Brain pericyte (primary cell): ENCODE measurements around the gene PLCH2.

Source experiments
- DNase-seq: peaks from one replicate; pipeline ENCODE4 v3.0.0-alpha.2; 2012; ENCODE audit warnings: low read depth, low spot score

PLCH2 gene

DNA sequence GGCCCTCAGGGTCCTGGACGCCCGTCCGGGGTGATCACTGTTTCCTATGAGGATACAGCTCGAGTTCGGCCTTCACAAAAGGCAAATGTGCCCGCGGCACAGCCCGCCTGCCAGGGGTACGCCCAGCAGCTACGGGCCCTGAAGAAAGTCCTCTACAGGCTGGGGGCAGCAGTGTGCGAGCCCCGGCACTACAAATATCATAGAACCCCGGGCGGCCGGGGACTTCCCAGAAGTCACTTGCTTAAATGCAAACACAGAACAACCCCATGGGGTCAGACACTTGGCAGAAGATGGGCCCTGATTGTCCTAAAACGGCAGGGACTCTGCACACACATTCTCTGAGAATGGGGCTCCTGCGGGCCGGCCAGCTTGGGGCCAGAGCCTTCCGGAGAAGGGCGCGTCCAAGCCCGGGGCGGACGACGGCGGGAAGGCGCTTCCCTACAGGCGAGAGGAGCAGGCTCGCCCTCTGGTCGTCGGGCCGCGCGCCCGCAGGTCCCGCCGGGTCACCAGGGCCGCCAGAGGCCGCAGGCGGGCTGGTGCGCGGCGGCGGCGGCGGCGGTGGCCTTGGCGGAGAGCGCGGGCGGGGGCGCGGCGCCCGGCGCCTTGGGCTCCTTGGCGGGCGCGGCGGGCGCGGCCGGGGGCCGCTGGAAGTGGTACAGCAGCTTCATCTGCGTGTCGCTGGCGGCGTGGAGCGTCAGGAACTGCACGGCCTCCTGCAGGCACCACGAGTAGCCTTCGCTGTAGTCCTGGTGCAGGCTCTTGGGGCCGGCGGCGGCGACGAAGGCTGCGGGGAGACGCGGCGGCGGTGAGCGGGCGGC is 53.1 kb downstream of the PLCH2 start:
- no peak for DNase-seq

DNA sequence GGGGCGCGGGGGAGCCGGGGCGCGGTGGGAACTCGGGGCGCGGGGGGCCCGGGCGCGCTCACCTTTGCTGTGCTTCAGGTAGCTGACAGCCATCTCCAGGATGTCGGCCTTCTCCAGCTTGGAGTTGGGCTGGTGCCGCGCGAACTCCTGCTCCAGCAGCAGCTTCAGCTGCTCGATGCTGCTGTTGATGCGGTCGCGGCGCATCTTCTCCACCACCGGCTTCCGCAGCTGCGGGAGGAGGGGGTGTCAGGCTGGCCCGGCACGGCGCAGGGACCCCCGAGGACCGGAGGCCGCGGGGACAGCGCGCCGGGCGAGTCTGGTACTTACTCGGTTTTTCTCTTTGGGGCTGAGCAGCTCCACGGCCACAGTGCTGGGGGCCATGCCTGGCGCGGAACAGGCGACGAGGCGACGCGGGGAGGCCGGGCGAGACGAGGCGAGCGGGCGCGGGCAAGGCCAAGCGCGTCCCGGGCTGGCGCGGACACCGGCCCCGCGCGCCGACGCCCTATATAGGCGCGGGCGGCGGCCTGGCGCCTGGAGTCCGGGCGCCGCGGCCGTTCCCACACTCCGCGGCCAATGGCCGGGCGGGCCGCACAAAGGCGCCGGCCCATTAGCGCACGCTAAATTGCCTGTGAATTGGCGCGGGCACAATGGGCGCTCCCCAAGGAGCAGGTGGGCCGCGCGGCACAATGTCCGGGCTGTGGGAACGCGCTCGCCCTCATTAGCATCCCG is 53.9 kb downstream of the PLCH2 start, which contains the start of gene HES5:
HES5 (minus strand) TSS at position 480 of the 729 bp plus-strand sequence; CDS start at position 381, 99 bp downstream.
- DNase-seq: no peak

DNA sequence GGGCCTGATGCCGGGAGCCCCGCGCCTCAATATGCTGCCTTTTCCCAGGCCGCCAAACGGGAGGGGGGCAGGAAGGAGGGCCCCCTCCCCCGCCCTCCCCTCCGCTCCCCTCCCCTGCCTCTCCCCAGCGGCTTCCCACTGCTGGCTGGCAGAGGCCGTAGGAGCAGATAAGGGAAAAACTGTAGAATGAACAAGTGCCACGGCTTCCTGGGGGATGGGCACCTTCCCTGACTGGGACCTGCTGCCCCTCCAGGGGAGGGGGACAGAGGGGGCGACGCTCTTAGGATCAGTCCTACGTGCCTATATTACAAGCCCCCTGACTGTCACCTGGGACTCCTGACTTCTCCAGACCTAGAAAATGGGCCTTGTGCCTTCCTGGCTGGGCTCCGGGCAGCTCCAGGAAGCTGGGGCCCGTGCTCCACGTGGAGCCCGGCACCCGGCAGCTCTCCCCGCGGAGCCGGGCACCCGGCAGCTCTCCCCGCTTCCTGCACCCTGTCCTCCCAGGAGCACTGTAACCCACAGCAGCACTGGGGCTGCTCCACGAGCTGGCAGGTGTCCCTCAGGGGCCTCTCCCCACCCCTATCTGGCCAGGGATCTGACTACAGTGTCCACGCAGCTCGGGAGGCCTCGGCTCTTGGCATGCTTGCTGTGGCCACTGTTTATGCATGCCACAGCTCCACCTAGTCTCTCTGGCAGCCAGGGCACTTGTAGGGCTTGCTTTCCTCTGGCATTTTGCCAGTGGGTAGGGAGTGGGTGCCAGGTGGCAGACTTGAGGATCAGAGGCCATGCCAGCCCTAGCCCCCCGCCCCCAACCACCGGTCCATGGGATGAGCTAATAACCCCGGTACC is 54.6 kb downstream of the PLCH2 start:
- DNase-seq: no peak

DNA sequence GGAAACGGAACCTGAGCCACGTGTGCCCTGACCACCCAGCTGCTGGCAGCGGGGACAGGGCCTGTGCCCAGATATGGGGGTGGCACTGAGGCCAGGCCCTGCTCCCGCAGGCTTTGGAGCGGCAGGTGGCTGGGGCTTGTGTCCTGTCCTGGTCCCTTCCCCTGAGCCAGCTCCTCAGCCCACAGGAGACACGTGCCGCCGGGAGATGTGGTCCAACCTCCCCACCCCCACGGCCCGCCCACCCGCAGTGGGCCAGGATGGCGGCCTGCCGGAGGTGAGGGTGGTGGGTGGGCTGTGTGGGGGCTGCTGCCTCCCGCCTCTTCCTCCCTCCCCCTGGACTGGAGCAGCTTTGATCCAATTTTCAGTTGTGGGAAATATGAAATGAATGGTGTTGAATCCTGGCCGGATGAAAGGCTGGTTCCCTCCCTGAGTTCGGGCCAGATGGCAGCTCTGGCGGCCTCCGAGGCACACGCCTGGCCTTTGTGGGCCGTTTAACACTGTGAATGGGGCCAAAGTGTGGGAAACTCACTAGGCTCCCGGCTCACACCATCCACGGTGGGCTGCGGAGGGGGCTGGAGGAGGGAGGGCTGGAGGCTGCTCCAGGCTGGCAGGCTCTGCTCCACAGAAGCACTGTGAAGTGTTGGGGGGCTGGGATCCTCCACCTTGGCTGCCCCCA is 56.5 kb downstream of the PLCH2 start:
- no peak for DNase-seq

DNA sequence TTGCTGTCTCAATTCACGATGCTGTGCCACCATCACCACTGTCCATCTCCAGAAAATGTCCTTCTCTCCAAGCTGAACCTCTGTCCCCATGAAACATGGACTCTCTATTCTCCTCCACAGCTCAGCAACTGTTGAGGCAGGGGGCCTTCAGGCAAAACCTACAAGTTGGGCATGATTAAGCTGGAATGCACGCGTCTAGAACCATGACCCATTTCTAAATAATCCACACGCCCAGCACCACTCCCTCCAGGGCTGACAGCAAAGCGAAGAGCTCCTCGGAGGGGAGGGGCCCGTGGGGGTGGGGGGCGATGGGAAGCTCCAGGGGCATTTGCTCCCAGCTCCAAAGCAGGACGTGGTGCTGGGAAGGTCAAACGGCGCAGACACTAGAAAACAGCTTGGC is 57.3 kb downstream of the PLCH2 start:
- no peak for DNase-seq

DNA sequence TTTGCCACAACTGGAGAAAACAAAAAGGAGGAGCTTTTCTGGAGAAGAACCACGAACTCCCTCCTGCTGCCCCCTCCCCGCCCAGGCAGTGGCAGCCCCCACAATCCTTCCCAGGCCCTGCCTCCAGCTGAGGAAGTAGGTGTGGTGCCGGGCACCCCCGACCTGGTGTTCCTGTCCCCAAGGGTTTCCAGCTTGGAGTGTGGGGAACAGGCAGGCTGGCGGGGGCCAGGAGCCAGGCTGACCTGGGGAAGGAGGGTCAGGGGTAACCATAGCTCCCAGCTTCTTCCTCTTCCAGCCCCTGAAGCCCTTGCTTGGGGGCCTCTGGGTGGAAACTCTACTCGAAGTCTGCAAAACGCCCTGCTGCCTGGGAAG is 58.2 kb downstream of the PLCH2 start:
- no peak for DNase-seq

DNA sequence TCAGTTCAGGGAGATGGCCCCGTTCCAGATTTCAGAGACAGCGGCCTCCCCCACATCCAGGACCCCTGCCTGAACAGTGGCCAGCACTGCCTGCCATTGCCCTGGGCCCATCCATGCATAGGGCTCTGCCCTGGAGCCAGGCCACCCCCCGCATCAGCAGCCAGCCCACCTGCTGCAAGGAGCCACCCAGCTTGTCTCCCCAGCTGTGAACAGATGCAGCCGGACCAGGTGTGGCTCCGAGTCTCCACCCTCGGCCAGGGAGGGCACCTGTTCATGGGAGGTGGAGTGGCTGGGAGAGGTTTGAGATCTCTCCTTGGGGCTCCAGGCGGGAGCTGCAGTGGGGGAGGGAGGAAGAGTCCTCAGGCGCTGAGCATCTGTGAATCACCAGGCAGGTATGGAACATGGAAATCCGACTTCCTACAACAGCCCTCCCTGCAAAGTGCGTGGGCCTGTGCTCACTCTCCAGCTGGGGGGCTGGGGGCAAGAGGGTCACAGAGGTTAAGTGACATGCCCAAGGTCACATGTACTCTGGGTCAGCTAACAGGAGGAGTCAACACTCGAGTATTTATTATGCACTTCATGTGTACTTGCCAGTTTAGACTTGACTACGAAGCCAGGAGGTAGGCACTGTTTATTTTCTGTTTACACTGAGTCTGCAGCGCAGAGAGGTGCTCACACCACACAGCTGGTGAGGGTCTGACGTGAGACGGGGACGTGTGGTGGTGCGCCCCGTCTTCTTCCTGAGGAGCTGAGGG is 58.8 kb downstream of the PLCH2 start:
- no peak for DNase-seq

DNA sequence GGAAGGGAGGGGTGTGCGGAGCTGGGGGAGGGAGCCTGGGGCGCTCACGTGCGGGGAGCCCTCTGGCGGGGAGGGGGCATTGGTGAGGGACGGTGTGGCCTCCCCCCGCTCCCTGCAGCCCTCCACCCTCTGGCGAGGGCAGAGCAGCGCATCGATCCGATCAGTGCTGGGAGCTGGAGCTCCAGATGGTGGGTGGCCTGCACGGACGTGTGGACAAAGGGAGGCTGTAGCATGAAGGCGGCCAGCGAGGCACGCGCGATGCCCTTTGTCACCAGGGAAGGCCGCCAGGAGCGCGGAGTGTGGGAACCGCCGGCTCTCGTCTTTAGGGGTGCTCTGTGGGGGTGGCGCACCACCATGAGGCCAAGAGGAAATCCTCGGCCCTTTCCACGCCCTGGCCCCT is 59.4 kb downstream of the PLCH2 start:
- no peak for DNase-seq

DNA sequence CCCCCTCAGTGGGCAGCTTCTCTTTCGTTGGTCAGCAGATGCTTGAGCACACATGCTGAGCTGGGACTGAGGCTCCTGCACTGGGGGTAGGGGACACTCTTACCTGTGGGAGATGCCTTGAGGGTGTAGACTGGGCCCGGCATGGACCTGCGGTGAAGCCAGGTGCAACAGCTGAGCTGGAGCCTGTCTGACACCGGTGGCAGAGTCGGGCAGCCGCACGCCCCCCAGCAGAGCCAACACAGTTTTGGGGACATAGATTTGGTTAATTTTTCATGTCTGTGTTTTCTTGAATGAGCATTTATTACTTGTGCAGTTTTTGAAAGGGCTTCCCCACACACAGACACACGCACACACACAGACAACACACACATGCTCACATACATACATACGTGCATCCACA is 59.9 kb downstream of the PLCH2 start:
- no peak for DNase-seq

DNA sequence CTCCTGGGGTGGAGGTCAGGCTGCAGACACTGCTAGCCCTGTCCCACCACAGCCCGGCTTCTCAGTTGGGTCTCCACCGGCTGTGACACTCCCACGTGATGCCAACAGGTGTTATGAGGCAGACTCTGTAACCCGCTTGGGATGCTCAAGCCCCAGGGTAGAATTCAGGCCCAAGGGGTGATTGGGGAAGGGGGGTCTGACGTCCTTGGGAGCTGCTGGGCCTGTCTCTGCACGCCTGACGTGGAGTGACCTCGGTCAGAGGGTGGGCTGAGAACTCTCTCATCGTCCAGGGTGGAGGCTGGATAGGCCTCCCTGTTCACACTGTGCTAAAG is 61.7 kb downstream of the PLCH2 start:
- DNase-seq: no peak

DNA sequence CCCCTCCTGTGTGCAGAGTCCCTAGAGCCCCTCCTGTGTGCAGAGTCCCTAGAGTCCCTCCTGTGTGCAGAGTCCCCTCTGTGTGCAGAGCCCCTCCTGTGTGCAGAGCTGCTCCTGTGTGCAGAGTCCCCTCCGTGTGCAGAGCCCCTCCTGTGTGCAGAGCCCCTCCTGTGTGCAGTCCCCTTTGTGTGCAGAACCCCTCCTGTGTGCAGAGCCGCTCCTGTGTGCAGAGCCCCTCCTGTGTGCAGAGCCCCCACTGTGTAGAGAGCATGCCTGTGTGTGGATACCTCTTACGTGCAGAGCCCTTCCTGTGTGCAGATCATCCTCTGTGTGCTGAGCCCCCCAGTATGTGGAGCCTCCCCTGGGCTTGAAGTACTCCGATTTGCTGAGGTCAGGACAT is 62.3 kb downstream of the PLCH2 start:
- no peak for DNase-seq

DNA sequence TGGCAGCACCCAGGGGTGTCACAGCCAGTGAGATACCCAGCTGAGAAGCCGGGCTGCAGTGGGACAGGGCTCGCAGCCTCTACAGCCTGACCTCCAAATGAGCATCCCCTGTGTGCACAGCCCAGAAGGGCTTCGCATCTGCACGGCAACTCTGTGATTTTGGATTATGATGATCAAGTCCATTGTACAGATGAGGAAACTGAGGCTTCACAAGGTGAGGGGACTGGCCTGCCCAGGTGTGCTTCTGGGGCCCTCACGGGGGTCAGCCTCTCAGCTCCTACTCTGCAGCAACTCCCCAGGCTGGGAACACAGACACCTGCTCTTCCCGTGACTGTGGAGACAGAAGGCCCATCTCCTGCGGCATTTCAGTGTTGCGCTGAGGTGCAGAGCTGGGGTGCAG is 62.8 kb downstream of the PLCH2 start:
- no peak for DNase-seq

DNA sequence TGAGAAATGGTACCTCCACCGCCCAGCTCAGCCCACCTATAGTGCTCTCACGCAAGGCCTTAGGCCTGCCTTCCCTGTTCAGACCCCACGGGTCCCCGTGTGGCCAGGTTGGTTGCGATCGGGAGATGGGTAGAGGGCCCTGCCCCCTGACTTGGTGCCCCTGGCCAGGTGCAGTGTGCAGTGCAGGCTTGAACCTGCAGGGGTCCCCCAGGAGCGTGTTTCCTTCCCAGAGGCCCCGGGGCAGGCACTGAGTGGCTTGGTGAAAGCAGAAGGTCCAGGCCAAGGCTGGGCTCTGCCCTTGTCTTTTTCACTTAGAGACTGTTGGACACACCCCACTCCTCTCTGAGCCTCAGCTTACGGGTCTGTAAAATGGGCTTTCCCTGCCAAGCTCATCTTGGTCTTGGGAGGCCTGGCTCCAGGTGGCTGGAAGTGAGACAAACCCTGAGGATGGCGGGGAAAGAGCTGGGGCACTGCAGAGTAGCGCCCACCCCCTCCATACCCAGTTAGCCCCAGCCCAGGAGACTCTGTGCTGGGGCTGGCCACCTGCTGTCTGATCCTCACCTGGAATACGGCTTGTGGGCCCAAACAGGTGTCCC is 63.3 kb downstream of the PLCH2 start:
- no peak for DNase-seq

DNA sequence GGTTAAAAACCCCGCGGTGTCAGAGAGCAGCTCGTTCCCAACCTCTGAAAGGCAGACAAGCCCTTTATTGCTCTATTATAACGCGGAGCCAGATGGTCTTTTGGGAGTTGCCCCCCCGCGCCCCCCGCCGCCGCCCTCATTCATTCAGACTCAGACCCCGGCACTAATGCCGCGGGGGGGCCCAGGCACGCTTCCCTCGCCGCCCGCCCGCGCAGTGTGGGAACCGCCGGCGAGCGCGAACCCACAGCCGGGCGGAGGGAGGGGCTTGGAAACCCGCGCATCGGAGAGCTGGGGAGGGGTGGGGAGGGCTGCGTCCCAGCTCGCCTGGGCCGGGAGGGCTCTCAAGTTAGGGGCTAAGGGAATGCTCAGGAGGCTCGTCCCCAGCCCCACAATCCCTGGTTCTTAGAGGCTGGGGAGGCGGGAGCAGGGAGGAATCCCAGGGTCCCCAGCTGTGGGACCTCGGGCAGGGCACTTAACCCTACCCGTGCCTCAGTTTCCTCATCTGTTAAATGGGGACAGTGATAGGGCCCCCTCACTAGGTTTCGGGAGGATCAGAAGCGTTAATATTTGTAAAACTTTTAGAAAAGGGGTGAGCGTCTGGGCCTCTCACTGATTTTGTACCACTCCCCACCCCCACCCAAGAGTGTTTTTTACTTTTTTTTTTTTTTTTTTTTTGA is 64.9 kb downstream of the PLCH2 start:
- DNase-seq: no peak

DNA sequence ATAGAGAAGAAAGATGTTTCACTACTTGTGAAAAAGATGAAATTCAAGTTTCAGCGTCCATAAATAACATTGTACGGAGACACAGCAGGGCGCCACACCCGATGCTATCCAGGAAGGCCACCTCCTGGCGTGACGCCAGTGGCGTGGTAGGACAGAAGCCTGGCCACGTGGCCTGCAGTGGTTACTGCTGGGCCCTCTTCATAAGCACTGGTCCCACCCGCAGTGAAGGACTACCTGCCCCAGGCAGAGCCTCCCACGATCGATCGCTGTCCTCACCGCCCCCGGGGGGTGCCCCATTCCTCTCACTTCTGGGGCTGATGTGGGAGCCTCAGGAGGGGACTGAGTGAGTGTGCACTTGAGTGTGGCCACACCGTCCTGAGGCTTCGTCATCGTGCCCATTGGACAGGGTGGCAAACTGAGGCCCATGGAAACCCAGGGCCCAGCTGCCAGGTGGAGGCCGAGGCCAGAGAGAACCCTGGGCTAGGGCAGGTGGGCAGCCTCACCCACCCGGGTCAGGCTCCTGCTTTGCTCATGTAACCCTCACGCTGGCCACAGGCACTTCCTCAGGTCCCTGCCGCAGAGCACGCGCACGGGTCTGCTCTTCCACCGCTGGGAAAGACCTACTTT is 65.6 kb downstream of the PLCH2 start:
- DNase-seq: no peak

DNA sequence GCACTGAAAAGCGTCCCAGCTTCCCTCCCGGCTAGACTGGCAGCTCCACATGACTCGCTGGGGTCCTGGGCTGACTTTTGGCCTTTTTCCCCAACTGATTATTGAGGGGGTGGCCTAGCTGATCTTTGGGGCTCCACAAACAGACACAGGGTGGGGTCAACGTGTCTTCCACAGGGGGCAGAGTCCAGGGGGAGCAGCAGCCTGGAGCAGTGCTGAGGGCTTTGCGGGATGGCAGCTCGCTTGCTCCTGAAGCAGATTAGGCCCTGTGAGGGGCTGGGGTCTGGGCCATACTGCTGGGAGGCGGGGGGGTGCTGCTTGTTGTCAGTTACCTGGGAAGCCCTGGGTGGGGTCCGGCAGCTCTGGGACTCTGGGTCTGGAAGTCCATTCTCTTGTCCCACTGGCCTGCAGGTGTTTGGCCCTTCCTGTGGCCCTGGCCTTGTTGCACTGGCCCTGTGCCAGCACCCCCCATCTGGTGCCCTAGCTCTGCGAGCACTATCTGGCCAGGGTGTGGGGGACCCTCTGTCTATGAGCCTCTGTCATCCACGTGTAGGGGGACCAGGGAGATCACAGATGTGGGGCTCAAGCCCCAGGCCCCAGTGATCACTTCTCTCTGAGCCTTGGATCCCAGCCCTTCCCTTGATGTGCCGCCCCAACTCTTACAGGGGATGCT is 66.3 kb downstream of the PLCH2 start:
- no peak for DNase-seq

DNA sequence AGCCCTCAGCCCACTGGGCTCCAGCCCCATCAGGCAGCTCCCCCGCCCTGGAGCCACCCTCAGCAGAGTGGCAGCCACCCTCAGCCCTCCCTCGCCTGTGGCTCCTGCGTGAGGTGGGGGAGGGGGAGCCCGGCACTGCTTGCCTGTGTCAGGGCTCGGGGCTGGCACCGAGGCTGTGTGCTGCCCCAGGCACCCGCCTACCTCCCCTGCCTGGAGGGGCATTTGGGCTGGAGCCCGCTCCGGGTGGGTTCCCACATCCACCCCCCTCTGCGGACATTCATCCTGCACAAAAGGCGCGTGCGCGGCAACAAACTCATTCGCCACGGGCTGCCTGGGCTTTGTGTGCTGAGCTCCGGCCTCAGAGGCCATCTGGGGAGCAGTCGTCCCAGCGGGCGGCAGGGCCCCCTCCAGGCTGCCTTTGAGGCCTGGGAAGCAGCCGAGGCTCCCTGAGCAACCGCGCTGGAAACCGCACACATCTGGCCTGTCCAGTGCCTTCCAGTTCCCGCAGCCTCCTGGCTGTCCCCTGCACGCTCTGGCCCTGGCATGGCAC is 67.5 kb downstream of the PLCH2 start:
- peak; percentile 69 for DNase-seq

DNA sequence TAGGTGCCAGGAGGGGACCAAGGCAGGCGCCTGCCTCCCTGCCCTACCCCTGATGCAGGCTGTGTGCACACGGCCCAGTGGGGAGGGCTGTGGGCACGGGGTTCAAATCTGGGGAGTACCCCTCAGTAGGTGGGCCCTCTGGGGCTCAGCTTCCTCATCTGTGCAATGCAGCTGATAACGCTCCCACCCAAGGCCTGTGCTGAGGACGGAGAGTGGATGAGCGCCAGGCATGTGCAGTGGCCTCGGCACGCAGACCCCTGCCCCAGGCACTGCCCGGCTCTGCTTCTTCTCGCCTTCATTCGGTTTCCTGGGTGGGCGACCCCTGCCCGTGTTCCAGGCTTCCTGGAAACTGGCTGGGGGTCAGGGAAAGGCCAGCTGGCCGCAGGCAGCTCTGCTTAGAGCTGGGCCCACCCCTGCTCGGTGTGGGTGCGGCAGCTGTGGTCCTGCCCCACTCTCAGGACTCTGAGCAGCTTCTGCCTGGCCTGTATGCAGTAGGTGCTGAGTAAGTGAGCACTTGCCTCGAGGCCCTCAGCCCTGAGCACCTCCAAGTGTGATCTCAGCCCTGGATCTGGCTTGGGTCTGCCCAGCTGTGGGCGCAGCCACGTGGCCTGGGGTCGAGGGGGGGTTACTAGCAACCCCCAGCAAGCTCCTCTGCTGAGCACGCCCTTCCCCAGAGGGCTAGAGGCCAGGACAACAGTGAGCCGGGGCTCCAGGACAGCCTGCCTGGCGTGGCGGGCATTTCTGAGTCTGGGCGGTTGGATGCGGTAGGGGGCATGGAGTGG is 68.2 kb downstream of the PLCH2 start:
- DNase-seq: no peak
